Natural killer cell (primary cell): ENCODE measurements around the gene PTPRT. TPM values are rescaled to one million over a fixed set of nuclear protein-coding genes. Genes with fewer than 3 reads are reported as not detected.

ENCODE experiments used
- ATAC-seq, 3 donors: fragments of 150-1000 bp in 2 of 3; fragments of 200-7000 bp in 1 of 3; cut with Tn5 transposase; 1 replicate in 1 of 3; 2 replicates in 2 of 3; pipeline ENCODE4 v1.10.0; 2021; ENCODE audit warnings: mild to moderate bottlenecking in 2 of 3, moderate library complexity in 2 of 3
- DNase-seq, 2 donors: peaks; one replicate each; pipeline versions ENCODE4 v3.0.0 to v3.0.0-alpha.2; 2013 to 2021; ENCODE audit warnings: mixed read lengths in 1 of 2
- H3K27ac ChIP-seq: one replicate; pipeline ENCODE4 v1.5.1; 2013; ENCODE audit warnings: mild to moderate bottlenecking, low read length
- H3K27me3 ChIP-seq: one replicate; pipeline ENCODE4 v1.6.1; 2013; ENCODE audit warnings: low read length; ENCODE audit not compliant: control insufficient read depth, insufficient read depth
- H3K36me3 ChIP-seq: one replicate; pipeline ENCODE4 v1.6.1; 2013; ENCODE audit warnings: low read length; ENCODE audit not compliant: control insufficient read depth, insufficient read depth
- H3K4me1 ChIP-seq: one replicate; pipeline ENCODE4 v1.6.1; 2013; ENCODE audit warnings: low read length; ENCODE audit not compliant: control insufficient read depth, insufficient read depth
- H3K4me3 ChIP-seq: one replicate; pipeline ENCODE4 v1.5.1; 2013; ENCODE audit warnings: low read length
- H3K9me3 ChIP-seq: one replicate; pipeline ENCODE4 v1.6.1; 2013; ENCODE audit warnings: low read length; ENCODE audit not compliant: control insufficient read depth, insufficient read depth
- H3K27ac Mint-ChIP-seq, 2 donors: one replicate each; pipeline ENCODE4 v1.8.0; 2022; ENCODE audit warnings: mild to moderate bottlenecking in 2 of 2, mixed read lengths in 2 of 2, moderate library complexity in 1 of 2
- H3K27me3 Mint-ChIP-seq, 2 donors: one replicate each; pipeline ENCODE4 v1.8.0; 2022; ENCODE audit warnings: low read depth in 2 of 2, mixed read lengths in 2 of 2
- H3K36me3 Mint-ChIP-seq: one replicate; pipeline ENCODE4 v1.8.0; 2022; ENCODE audit warnings: mixed read lengths
- H3K4me1 Mint-ChIP-seq, 2 donors: one replicate each; pipeline ENCODE4 v1.8.0; 2022; ENCODE audit warnings: mixed read lengths in 2 of 2
- H3K4me3 Mint-ChIP-seq: one replicate; pipeline ENCODE4 v1.8.0; 2022; ENCODE audit warnings: mild to moderate bottlenecking, moderate library complexity, mixed read lengths
- H3K9me3 Mint-ChIP-seq, 2 donors: one replicate each; pipeline ENCODE4 v1.8.0; 2022; ENCODE audit warnings: mixed read lengths in 2 of 2
- CTCF ChIP-seq: fragments of 200-600 bp; IDR thresholded peaks from one replicate; pipeline ENCODE4 v1.8.0; 2022; ENCODE audit warnings: antibody characterized with exemption
- WGBS: methylation state at CpG from one replicate; pipeline ENCODE4 v1.1.7; 2013; ENCODE audit warnings: missing lambda C conversion rate; ENCODE audit not compliant: insufficient coverage; 5-methylcytosine and 5-hydroxymethylcytosine counted together
- intact Hi-C: fragments of 100-400 bp; cut with micrococcal nuclease; formaldehyde crosslinking; loops from one replicate; pipeline ENCODE4 v1.14.2; 2022
- total RNA-seq, 4 donors: library from RNA; stranded (reverse); fragments of 120-200 nt in 1 of 4; gene quantifications; one replicate each; pipeline versions ENCODE4 v1.2.3 to v1.2.4, GENCODE V29; 2013 to 2022

PTPRT gene
- total RNA-seq, 3 donors from 2014 or later (not counting 1 experiment from before 2014, with no cell fraction given) = not detected

- Histone ChIP-seq H3K4me1 (no peaks in the 10 kb centered on the region), H3K27me3 (no peaks in the 10 kb centered on the region), H3K9me3 (no peaks in the 10 kb centered on the region), H3K4me3 (no peak overlapping the region), H3K36me3 (no peaks in the 10 kb centered on the region), H3K27ac (no peak overlapping the region)
- WGBS = 77% methylated on average over 3 of the region's 4 CpGs
- H3K27ac Mint-ChIP-seq = no peak overlapping the region
- DNase-seq (no peak), ATAC-seq (no peak)
- no peak overlapping the region for H3K4me3 Mint-ChIP-seq
- H3K36me3 Mint-ChIP-seq = no peaks in the 10 kb centered on the region
- TF ChIP-seq CTCF = no peak
- H3K4me1 Mint-ChIP-seq = no peaks in the 10 kb centered on the region
- H3K27me3 Mint-ChIP-seq = no peaks in the 10 kb centered on the region
- intact Hi-C loops = no loop called here
- H3K9me3 Mint-ChIP-seq = peaks cover 4 to 8% of the 10 kb centered on the region in 2 donors
Observed at GRCh38 chr20:42609618-42610017, 580.1 kb downstream of the PTPRT start.

DNA sequence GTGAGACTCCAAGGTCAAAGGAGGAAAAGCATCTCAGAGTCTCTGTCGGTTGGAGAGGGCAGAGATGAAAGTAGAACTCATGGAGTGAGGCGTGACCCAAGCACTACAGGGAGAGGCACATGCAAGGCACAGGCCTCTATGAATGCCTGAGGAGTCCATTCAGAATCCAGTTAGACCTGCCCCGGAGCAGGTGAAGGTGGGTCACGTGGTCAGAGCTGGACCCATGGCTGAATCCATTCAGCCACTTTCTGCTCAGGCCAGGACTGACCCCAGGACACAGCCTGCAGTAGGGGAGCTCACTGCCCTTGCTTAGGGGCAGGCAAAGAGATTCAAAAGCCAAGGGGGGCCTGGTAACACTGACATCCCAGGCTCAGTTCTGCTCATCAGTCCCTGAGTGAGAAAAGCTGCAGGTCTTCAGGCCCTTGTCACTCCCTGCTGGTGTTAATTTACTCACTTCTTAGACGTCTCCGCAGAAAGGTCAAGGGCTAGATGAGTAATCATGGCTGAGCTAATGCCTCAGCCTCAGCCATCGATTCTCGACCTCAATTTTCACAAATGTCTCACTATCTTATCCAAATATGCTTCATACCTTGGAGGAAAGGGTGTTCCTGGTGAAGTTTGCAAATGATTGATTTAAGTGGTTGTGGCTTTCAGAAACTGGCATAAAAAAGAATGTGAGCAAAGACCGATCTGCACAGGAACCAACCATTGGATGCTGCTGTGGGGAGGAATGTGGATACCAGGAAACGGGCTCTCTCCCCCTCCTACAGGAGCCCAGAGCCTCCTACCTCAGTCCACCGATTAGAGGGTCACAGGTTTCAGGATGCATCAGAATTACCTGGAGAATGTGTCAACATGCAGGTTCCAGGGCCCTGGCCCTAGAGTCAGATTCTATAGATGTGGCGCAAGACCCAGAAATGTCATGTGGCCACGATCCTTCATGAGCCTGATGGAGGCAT, 584.4 kb downstream of the PTPRT start:
- H3K4me1 ChIP-seq = no peaks in the 10 kb centered on the region
- no peaks in the 10 kb centered on the region for H3K27me3 ChIP-seq
- H3K9me3 ChIP-seq = no peaks in the 10 kb centered on the region
- Mint-ChIP-seq H3K9me3 (peaks cover 3 to 6% of the 10 kb centered on the region in 2 donors), H3K27ac (no peak overlapping the region), H3K4me3 (no peak overlapping the region), H3K27me3 (no peaks in the 10 kb centered on the region), H3K36me3 (no peaks in the 10 kb centered on the region), H3K4me1 (no peaks in the 10 kb centered on the region)
- 82% methylated on average over 11 of the region's 13 CpGs for WGBS
- H3K27ac ChIP-seq = no peak overlapping the region
- DNase-seq = no peak
- no peak for TF ChIP-seq CTCF
- H3K36me3 ChIP-seq = no peaks in the 10 kb centered on the region
- ATAC-seq = no peak
- intact Hi-C loops = no loop called here
- H3K4me3 ChIP-seq = no peak overlapping the region

GRCh38 chr20:42603655-42604054, 586.1 kb downstream of the PTPRT start:
- intact Hi-C loops = no loop called here
- ATAC-seq = no peak
- Mint-ChIP-seq H3K36me3 (no peaks in the 10 kb centered on the region), H3K27me3 (no peaks in the 10 kb centered on the region), H3K4me3 (no peak overlapping the region), H3K9me3 (peaks cover 3 to 8% of the 10 kb centered on the region in 2 donors), H3K4me1 (no peaks in the 10 kb centered on the region), H3K27ac (no peak overlapping the region)
- H3K27ac ChIP-seq = no peak overlapping the region
- no peaks in the 10 kb centered on the region for H3K27me3 ChIP-seq
- WGBS = 79% methylated on average over 4 of the region's 4 CpGs
- DNase-seq = no peak
- TF ChIP-seq CTCF = no peak
- no peaks in the 10 kb centered on the region for H3K36me3 ChIP-seq
- no peak overlapping the region for H3K4me3 ChIP-seq
- H3K4me1 ChIP-seq = peaks cover 4% of the 10 kb centered on the region
- H3K9me3 ChIP-seq = peaks cover 2% of the 10 kb centered on the region
